Bronchial epithelial cell (primary cell): ENCODE results near the gene GDF2. TPM values are rescaled to one million over a fixed set of nuclear protein-coding genes. Genes with fewer than 3 reads are reported as not detected.

Experiments
- DNase-seq: peaks from one replicate; pipeline ENCODE4 v3.0.0-alpha.2; 2010; ENCODE audit warnings: low read depth
- FAIRE-seq: peaks from 2 replicates; lab custom pipeline; 2011; peaks lifted over from hg19 to GRCh38; lab: Jason Lieb, UNC
- H3K27me3 ChIP-seq: 2 replicates; pipeline ENCODE4 v1.5.1; 2011; ENCODE audit warnings: low read length; ENCODE audit not compliant: control insufficient read depth, insufficient read depth
- H3K36me3 ChIP-seq: 2 replicates; pipeline ENCODE4 v1.5.1; 2011; ENCODE audit warnings: low read length; ENCODE audit not compliant: control insufficient read depth, insufficient read depth
- H3K4me3 ChIP-seq: 2 replicates; pipeline ENCODE4 v1.5.1; 2011; ENCODE audit warnings: mild to moderate bottlenecking, low read depth, low read length, control low read depth
- CTCF ChIP-seq: IDR thresholded peaks from 2 replicates; pipeline ENCODE4 v1.5.1; 2011; ENCODE audit warnings: mild to moderate bottlenecking, moderate library complexity, low read length, control low read depth, inconsistent platforms; ENCODE audit not compliant: insufficient read depth, severe bottlenecking
- total RNA-seq: library from RNA; depleted of rRNA; stranded (reverse); fragments of >200 nt; gene quantifications from 2 replicates; pipeline ENCODE4 v1.2.1, GENCODE V29; 2014

The GDF2 gene
- total RNA-seq, 1 donor from 2014 or later, result not detected

DNA sequence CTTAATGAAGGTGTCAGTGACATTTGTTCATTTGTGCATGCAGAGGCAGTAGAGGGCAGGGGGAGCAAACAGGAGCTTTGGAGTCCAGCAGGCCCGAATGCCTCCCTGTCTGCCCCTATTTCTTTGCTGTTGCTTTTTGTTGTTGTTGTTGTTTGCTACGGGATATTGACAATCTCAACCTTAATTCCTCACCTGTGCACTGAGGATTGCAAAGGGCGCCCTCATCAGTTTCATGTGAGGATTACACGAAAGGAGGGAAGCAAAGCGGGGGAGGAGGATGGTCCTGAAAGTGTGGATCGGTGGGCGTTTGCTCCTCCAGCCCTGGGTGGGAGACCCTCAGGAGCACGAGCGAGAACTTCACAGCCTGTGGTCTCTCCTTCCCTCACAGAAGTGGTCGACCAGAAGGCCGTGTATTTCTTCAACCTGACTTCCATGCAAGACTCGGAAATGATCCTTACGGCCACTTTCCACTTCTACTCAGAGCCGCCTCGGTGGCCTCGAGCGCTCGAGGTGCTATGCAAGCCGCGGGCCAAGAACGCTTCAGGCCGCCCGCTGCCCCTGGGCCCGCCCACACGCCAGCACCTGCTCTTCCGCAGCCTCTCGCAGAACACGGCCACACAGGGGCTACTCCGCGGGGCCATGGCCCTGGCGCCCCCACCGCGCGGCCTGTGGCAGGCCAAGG is 12.7 kb upstream of the GDF2 start:
- no peak for FAIRE-seq
- H3K36me3 ChIP-seq, result no peaks in the 10 kb centered on the region
- no peak for DNase-seq
- H3K27me3 ChIP-seq, result peaks cover 7% of the 10 kb centered on the region
- no peak overlapping the region for H3K4me3 ChIP-seq
- TF ChIP-seq CTCF, result peak; percentile 26

DNA sequence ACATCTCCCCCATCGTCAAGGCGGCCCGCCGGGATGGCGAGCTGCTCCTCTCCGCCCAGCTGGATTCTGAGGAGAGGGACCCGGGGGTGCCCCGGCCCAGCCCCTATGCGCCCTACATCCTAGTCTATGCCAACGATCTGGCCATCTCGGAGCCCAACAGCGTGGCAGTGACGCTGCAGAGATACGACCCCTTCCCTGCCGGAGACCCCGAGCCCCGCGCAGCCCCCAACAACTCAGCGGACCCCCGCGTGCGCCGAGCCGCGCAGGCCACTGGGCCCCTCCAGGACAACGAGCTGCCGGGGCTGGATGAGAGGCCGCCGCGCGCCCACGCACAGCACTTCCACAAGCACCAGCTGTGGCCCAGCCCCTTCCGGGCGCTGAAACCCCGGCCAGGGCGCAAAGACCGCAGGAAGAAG is 12.2 kb upstream of the GDF2 start:
- H3K36me3 ChIP-seq, result no peaks in the 10 kb centered on the region
- peaks cover 7% of the 10 kb centered on the region for H3K27me3 ChIP-seq
- no peak overlapping the region for H3K4me3 ChIP-seq
- FAIRE-seq (no peak), DNase-seq (no peak)
- TF ChIP-seq CTCF, result no peak

DNA sequence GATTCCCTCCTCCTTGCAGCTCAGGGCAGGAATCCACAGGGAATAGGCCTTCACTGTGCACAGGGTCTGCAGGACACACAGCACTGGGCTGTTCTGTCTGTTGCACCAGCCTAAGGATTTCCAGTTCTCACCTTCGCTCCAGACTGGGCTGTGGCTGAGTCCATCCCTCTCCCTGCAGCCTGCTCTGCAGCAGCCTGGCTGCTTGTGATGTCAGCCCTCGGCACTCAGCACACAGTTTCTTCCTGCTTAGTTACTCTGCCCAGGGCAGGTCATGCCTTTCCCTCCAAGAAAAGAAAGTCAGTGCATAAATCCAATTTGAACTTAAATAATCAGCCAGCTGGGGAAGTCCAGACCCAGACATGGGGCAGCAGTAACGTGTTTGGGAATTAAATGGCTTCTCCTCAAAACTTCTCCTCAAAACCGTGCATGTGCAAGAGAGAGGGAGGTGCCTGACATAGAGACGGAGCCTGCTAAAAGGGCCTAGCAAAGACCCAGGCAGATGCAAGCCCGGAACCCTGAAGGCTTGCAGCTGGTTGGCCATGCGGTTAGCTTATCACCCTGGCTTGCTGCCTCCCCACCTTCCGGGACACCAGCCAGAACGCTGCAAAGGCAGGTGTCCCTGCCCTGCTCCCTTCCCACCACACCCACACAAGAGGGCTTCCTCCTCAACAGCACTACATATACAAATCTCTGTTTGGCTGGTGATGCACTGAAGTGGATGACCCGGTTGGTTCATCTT is 10.9 kb upstream of the GDF2 start:
- Histone ChIP-seq H3K4me3 (no peak overlapping the region), H3K36me3 (no peaks in the 10 kb centered on the region), H3K27me3 (peaks cover 7% of the 10 kb centered on the region)
- no peak for TF ChIP-seq CTCF
- FAIRE-seq (no peak), DNase-seq (no peak)

GRCh38 chr10:47311932-47312662 is 10.2 kb upstream of the GDF2 start:
- peaks cover 7% of the 10 kb centered on the region for H3K27me3 ChIP-seq
- H3K36me3 ChIP-seq, result no peaks in the 10 kb centered on the region
- FAIRE-seq (no peak), DNase-seq (peak; percentile 52)
- H3K4me3 ChIP-seq, result no peak overlapping the region
- TF ChIP-seq CTCF, result peak; percentile 91

DNA sequence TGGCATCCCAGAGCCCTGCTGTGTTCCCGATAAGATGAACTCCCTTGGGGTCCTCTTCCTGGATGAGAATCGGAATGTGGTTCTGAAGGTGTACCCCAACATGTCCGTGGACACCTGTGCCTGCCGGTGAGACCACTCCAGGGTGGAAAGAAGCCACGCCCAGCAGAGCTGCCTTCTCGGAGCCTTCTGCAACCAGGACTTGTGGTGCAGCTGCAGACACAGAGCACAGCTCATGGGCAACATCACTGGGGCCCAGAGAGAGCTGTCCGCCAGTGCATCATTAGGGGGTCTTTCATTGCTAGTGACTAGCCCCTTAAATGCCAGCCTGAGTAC is 9.6 kb upstream of the GDF2 start:
- TF ChIP-seq CTCF, result no peak
- H3K27me3 ChIP-seq, result peaks cover 7% of the 10 kb centered on the region
- DNase-seq (no peak), FAIRE-seq (no peak)
- no peak overlapping the region for H3K4me3 ChIP-seq
- no peaks in the 10 kb centered on the region for H3K36me3 ChIP-seq
